SH-SY5Y (cell line): ENCODE measurements around the gene GTF2H4.

Source experiments
- GATA2 ChIP-seq: IDR thresholded peaks from 2 replicates; pipeline ENCODE4 v1.6.1; 2011; ENCODE audit warnings: mild to moderate bottlenecking, low read depth, low read length
- GATA3 ChIP-seq: IDR thresholded peaks from 2 replicates; pipeline ENCODE4 v1.6.1; 2011; ENCODE audit warnings: low read depth, mild to moderate bottlenecking, low read length, moderate library complexity

DNA sequence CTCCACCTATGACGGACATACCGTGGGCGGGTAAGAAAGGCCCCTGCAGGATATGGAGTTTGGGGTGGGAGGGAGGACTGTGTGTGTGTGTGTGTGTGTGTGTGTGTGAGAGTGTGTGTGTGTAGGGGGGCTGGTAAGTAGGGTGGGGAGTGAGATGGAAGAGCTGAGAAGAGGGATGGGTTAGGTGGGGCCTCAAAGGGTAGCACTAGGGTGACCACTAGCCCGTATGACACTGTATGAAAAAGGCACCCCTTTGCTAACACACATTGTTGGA, 16.6 kb upstream of the GTF2H4 start:
- no peak for TF ChIP-seq GATA3
- TF ChIP-seq GATA2, result no peak
